Measurements from ENCODE around the gene ZACN. TPM values are rescaled to one million over a fixed set of nuclear protein-coding genes. Genes with fewer than 3 reads are reported as not detected.

Gene ZACN
- total RNA-seq, 2 donors from 2014 or later: not detected

DNA sequence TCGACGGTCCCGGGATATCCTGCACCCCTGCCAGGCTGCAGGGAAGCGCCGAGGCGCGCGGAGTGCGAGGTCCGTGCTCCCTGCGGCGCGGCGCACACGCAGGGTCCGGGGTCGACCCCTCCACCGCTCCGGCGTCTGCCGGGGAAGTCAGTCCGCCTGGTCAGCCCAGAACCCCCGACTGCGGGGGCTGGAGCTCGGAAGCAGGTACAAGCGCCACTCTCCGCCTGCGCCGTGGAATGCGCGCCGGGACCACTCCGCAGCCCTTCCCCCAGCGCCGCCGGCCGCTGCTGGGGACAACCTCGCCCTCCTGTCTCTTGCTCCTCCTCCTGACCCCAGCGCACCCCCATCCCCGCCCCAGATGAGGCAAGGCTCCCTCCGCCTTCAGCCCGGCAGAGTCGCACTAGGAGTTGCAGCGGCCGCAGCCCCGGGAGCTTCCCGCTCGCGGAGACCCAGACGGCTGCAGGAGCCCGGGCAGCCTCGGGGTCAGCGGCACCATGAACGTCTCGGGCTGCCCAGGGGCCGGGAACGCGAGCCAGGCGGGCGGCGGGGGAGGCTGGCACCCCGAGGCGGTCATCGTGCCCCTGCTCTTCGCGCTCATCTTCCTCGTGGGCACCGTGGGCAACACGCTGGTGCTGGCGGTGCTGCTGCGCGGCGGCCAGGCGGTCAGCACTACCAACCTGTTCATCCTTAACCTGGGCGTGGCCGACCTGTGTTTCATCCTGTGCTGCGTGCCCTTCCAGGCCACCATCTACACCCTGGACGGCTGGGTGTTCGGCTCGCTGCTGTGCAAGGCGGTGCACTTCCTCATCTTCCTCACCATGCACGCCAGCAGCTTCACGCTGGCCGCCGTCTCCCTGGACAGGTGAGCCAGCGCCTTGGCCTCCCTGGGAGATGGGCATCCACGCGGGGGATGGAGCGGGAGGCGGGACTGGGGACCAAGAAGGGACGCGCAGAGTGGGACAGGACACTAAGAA is 4.3 kb upstream of the ZACN start, which contains the start of gene GALR2:
Gene GALR2, plus strand, starts transcription at position 392 of the 974 bp plus-strand sequence. Its CDS starts 103 bp downstream, at position 495.
- Histone ChIP-seq H3K27ac (peak within 1 kb of the TSS in 1 of 2 donors; percentile 34), H3K9me3 (no peaks in the 10 kb centered on the region), H3K4me1 (ENCODE audit: control insufficient read depth in 1 of 2, low read depth in 2 of 2) (peaks cover 19 to 54% of the 10 kb centered on the region in 2 donors), H3K27me3 (replicated peaks; ENCODE audit: insufficient read depth) (peaks cover 13% of the 10 kb centered on the region), H3K36me3 (no peaks in the 10 kb centered on the region), H3K4me3 (peak within 1 kb of the TSS; percentile 42)
- TF ChIP-seq, protein P1, sequence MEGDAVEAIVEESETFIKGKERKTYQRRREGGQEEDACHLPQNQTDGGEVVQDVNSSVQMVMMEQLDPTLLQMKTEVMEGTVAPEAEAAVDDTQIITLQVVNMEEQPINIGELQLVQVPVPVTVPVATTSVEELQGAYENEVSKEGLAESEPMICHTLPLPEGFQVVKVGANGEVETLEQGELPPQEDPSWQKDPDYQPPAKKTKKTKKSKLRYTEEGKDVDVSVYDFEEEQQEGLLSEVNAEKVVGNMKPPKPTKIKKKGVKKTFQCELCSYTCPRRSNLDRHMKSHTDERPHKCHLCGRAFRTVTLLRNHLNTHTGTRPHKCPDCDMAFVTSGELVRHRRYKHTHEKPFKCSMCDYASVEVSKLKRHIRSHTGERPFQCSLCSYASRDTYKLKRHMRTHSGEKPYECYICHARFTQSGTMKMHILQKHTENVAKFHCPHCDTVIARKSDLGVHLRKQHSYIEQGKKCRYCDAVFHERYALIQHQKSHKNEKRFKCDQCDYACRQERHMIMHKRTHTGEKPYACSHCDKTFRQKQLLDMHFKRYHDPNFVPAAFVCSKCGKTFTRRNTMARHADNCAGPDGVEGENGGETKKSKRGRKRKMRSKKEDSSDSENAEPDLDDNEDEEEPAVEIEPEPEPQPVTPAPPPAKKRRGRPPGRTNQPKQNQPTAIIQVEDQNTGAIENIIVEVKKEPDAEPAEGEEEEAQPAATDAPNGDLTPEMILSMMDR (IDR thresholded peaks at IDR 0.05): no peak
- DNase-seq (ENCODE audit: low spot score) (no peak), ATAC-seq (ENCODE audit: insufficient number of reproducible peaks, low FRiP score, low read depth) (no peak)

- Histone ChIP-seq H3K9me3 (no peaks in the 10 kb centered on the region), H3K36me3 (no peaks in the 10 kb centered on the region), H3K27me3 (replicated peaks; ENCODE audit: insufficient read depth) (peaks cover 13% of the 10 kb centered on the region), H3K4me1 (ENCODE audit: control insufficient read depth in 1 of 2, low read depth in 2 of 2) (peaks cover 15 to 50% of the 10 kb centered on the region in 2 donors), H3K27ac (peak overlapping the region in 1 of 2 donors; percentile 34), H3K4me3 (peak overlapping the region; percentile 42)
- no peak for ATAC-seq (ENCODE audit: insufficient number of reproducible peaks, low FRiP score, low read depth)
- no peak for DNase-seq (ENCODE audit: low spot score)
- TF ChIP-seq, protein P1 (IDR thresholded peaks at IDR 0.05): no peak
Observed at GRCh38 chr17:76075364-76076145, 3.4 kb upstream of the ZACN start.

DNA sequence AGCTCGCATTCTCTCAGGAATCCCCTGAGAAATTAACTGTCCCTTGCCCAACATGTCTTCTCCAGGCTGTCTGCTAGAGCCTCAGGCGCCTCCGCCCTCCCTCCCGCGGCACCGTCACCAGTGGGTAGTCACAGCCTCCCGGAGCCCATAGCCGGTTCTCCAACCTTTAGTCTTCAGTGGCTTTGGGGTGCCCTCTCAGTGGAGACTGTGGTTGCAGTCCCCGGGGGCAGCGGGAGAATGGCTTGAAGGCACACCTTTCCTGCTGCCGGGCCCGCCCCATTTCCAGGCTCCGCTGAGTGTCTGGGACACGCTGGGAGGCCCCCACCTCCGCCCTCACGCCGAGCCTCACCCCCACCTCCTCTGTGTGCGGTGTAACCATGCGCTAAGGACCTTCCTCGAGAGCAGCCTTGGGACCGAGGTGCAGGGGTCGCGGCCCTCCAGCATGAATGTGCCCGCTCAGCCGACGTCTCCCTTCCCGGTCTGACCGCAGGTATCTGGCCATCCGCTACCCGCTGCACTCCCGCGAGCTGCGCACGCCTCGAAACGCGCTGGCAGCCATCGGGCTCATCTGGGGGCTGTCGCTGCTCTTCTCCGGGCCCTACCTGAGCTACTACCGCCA is 2.7 kb upstream of the ZACN start:
- Histone ChIP-seq H3K9me3 (no peaks in the 10 kb centered on the region), H3K36me3 (no peaks in the 10 kb centered on the region), H3K4me1 (ENCODE audit: control insufficient read depth in 1 of 2, low read depth in 2 of 2) (peaks cover 9 to 43% of the 10 kb centered on the region in 2 donors), H3K4me3 (peak overlapping the region; percentile 27), H3K27me3 (replicated peaks; ENCODE audit: insufficient read depth) (peaks cover 13% of the 10 kb centered on the region), H3K27ac (no peak overlapping the region)
- DNase-seq (ENCODE audit: low spot score) (no peak), ATAC-seq (ENCODE audit: insufficient number of reproducible peaks, low FRiP score, low read depth) (no peak)
- TF ChIP-seq, protein P1 (IDR thresholded peaks at IDR 0.05): no peak

- Histone ChIP-seq H3K4me1 (ENCODE audit: control insufficient read depth in 1 of 2, low read depth in 2 of 2) (peaks cover 7 to 38% of the 10 kb centered on the region in 2 donors), H3K9me3 (no peaks in the 10 kb centered on the region), H3K27me3 (replicated peaks; ENCODE audit: insufficient read depth) (peaks cover 13% of the 10 kb centered on the region), H3K27ac (no peak overlapping the region), H3K4me3 (peak overlapping the region; percentile 27), H3K36me3 (no peaks in the 10 kb centered on the region)
- DNase-seq (ENCODE audit: low spot score) (no peak), ATAC-seq (ENCODE audit: insufficient number of reproducible peaks, low FRiP score, low read depth) (no peak)
- TF ChIP-seq, protein P1 (IDR thresholded peaks at IDR 0.05): no peak
Observed at GRCh38 chr17:76076765-76077583, 2.0 kb upstream of the ZACN start.

Data from thoracic aorta (tissue), 2 donors.